ENCODE data around the gene ABHD17A.

The ABHD17A gene

GRCh38 chr19:1832046-1832663 lies 53.1 kb downstream of the ABHD17A start:
- DNase-seq: no peak

- DNase-seq: no peak
Observed at GRCh38 chr19:1830978-1831377, 54.3 kb downstream of the ABHD17A start.

- DNase-seq: no peak
Observed at GRCh38 chr19:1830568-1830967, 54.7 kb downstream of the ABHD17A start.

GRCh38 chr19:1829958-1830357 lies 55.3 kb downstream of the ABHD17A start:
- no peak for DNase-seq

- no peak for DNase-seq
Observed at GRCh38 chr19:1828279-1829238, 56.7 kb downstream of the ABHD17A start.

GRCh38 chr19:1827566-1828278 lies 57.6 kb downstream of the ABHD17A start:
- no peak for DNase-seq
